B cell (primary cell): Measurements from ENCODE around the gene PDZRN3. TPM values are rescaled to one million over a fixed set of nuclear protein-coding genes. Genes with fewer than 3 reads are reported as not detected.

ENCODE experiments used
- ATAC-seq: fragments of 200-7000 bp; cut with Tn5 transposase; one replicate; pipeline ENCODE4 v1.10.0; 2021; ENCODE audit warnings: low read depth, mild to moderate bottlenecking, moderate number of reproducible peaks, moderate library complexity
- CTCF ChIA-PET: fragments of 350-600 bp; sonication (Branson Sonifier 250); formaldehyde crosslinking; loops from one replicate; lab custom pipeline; 2021; ENCODE audit warnings: antibody characterized with exemption, inconsistent platforms; lab: Charles Lee
- POLR2A ChIA-PET: fragments of 350-600 bp; sonication (Branson Sonifier 250); formaldehyde crosslinking; loops from one replicate; lab custom pipeline; 2021; ENCODE audit warnings: antibody characterized with exemption; lab: Charles Lee
- DNase-seq: peaks from one replicate; pipeline ENCODE4 v3.0.0; 2013
- H2AFZ ChIP-seq: 2 replicates; pipeline ENCODE4 v1.6.1; 2012; ENCODE audit warnings: mild to moderate bottlenecking, low read depth, low read length; ENCODE audit not compliant: insufficient read depth, poor library complexity, severe bottlenecking
- H3K27ac ChIP-seq, 2 donors: 1 replicate in 1 of 2; 2 replicates in 1 of 2; pipeline ENCODE4 v1.5.1; 2012 to 2013; ENCODE audit warnings: low read length in 2 of 2, mild to moderate bottlenecking in 2 of 2, moderate library complexity in 1 of 2
- H3K27me3 ChIP-seq, 4 experiments: fragments of 200-600 bp in 1 of 4; sonication (generic) in 1 of 4; replicated peaks in 1 of 4; 1 replicate in 2 of 4; 2 replicates in 2 of 4; pipeline versions ENCODE4 v1.6.1 to v1.7.0; 2013 to 2016; ENCODE audit warnings: low read length in 3 of 4, mild to moderate bottlenecking in 2 of 4, mixed read lengths in 1 of 4, moderate library complexity in 1 of 4; ENCODE audit not compliant: insufficient read depth in 4 of 4, control insufficient read depth in 3 of 4; ENCODE audit errors: control extremely low read depth in 1 of 4
- H3K36me3 ChIP-seq, 2 experiments: replicated peaks in 1 of 2; 1 replicate in 1 of 2; 2 replicates in 1 of 2; pipeline versions ENCODE4 v1.6.1 to v1.7.1; 2013; ENCODE audit warnings: low read length in 1 of 2; ENCODE audit not compliant: insufficient read depth in 2 of 2, control insufficient read depth in 1 of 2; ENCODE audit errors: control extremely low read depth in 1 of 2, extremely low read depth in 1 of 2
- H3K4me1 ChIP-seq, 2 donors: fragments of 200-600 bp in 1 of 2; sonication (generic) in 1 of 2; 1 replicate in 1 of 2; 2 replicates in 1 of 2; pipeline versions ENCODE4 v1.5.1 to v1.6.1; 2013 to 2017; ENCODE audit warnings: low read length in 2 of 2; ENCODE audit not compliant: control insufficient read depth in 2 of 2, insufficient read depth in 2 of 2
- H3K4me2 ChIP-seq: replicated peaks from 2 replicates; pipeline ENCODE3; 2012; ENCODE audit warnings: mild to moderate bottlenecking, low read depth, low read length; ENCODE audit not compliant: poor library complexity, severe bottlenecking
- H3K4me3 ChIP-seq, 5 experiments: fragments of 200-600 bp in 1 of 5; sonication (generic) in 1 of 5; 1 replicate in 3 of 5; 2 replicates in 2 of 5; pipeline versions ENCODE4 v1.5.1 to v1.7.0; 2011 to 2016; ENCODE audit warnings: low read length in 4 of 5, mild to moderate bottlenecking in 4 of 5, low read depth in 2 of 5, control low read depth in 1 of 5, moderate library complexity in 1 of 5; ENCODE audit not compliant: insufficient read depth in 1 of 5; ENCODE audit errors: control extremely low read depth in 1 of 5, extremely low read depth in 1 of 5
- H3K79me2 ChIP-seq: fragments of 200-600 bp; sonication (generic); one replicate; pipeline ENCODE4 v1.6.0; 2016; ENCODE audit warnings: low read length; ENCODE audit not compliant: control insufficient read depth, insufficient read depth
- H3K9ac ChIP-seq: fragments of 200-600 bp; sonication (generic); 2 replicates; pipeline ENCODE4 v1.6.1; 2017; ENCODE audit warnings: mild to moderate bottlenecking, low read length, moderate library complexity
- H3K9me3 ChIP-seq, 3 donors: one replicate each; pipeline versions ENCODE4 v1.6.1 to v1.7.1; 2013; ENCODE audit warnings: low read length in 2 of 3; ENCODE audit not compliant: control insufficient read depth in 2 of 3, insufficient read depth in 1 of 3; ENCODE audit errors: control extremely low read depth in 1 of 3
- H4K20me1 ChIP-seq: 2 replicates; pipeline ENCODE4 v1.6.0; 2012; ENCODE audit warnings: mild to moderate bottlenecking, low read length; ENCODE audit not compliant: insufficient read depth, control insufficient read depth, poor library complexity, severe bottlenecking
- H3K27ac Mint-ChIP-seq: one replicate; pipeline ENCODE4 v1.8.0; 2021; ENCODE audit warnings: mixed read lengths
- H3K27me3 Mint-ChIP-seq: one replicate; pipeline ENCODE4 v1.8.0; 2021; ENCODE audit warnings: mixed read lengths
- H3K4me1 Mint-ChIP-seq: one replicate; pipeline ENCODE4 v1.8.0; 2021; ENCODE audit warnings: mixed read lengths
- H3K4me3 Mint-ChIP-seq: one replicate; pipeline ENCODE4 v1.8.0; 2021; ENCODE audit warnings: mixed read lengths
- H3K9me3 Mint-ChIP-seq: one replicate; pipeline ENCODE4 v1.8.0; 2022; ENCODE audit warnings: mixed read lengths; ENCODE audit not compliant: insufficient read depth
- EZH2 ChIP-seq: IDR thresholded peaks from 2 replicates; pipeline ENCODE4 v1.6.1; 2012; ENCODE audit warnings: borderline replicate concordance, low read depth, mild to moderate bottlenecking, moderate library complexity, low read length; ENCODE audit not compliant: insufficient read depth, poor library complexity, severe bottlenecking
- WGBS: methylation state at CpG from one replicate; pipeline ENCODE4 v1.1.5; 2013; ENCODE audit warnings: missing lambda C conversion rate; ENCODE audit not compliant: insufficient coverage; 5-methylcytosine and 5-hydroxymethylcytosine counted together
- intact Hi-C: fragments of 100-400 bp; cut with micrococcal nuclease; formaldehyde crosslinking; loops from one replicate; pipeline ENCODE4 v1.10.0; 2022
- polyA plus RNA-seq: library from polyadenylated mRNA; depleted of rRNA; stranded (reverse); fragments of >200 nt; gene quantifications from 2 replicates; pipeline ENCODE4 v1.2.3, GENCODE V29; 2012
- total RNA-seq, 2 donors: library from RNA; stranded (reverse); fragments of 120-200 nt in 1 of 2; gene quantifications; 1 replicate in 1 of 2; 2 replicates in 1 of 2; pipeline versions ENCODE4 v1.2.3 to v1.2.4, GENCODE V29; 2013 to 2022
- TF ChIP-seq, protein P1 (sequence below): fragments of 200-600 bp; IDR thresholded peaks from one replicate; pipeline ENCODE4 v1.8.0; 2022; ENCODE audit warnings: antibody characterized with exemption, mild to moderate bottlenecking

PDZRN3 gene
- total and polyA plus RNA-seq, 2 donors (not counting 1 experiment from before 2014, with no cell fraction given): not detected

GRCh38 chr3:73422571-73422970 lies 202.2 kb downstream of the PDZRN3 start:
- POLR2A ChIA-PET: no interaction called here
- Mint-ChIP-seq H3K4me3 (no peak overlapping the region), H3K9me3 (no peaks in the 10 kb centered on the region), H3K27me3 (peaks cover 18% of the 10 kb centered on the region), H3K27ac (no peak overlapping the region), H3K4me1 (no peaks in the 10 kb centered on the region)
- WGBS: no CpG with 5 or more reads among the region's 2 CpGs
- H3K4me2 ChIP-seq: no peak overlapping the region
- H3K36me3 ChIP-seq: no peaks in the 10 kb centered on the region
- intact Hi-C loops: no loop called here
- ATAC-seq (no peak), DNase-seq (no peak)
- H3K79me2 ChIP-seq: no peaks in the 10 kb centered on the region
- H3K27ac ChIP-seq: no peak overlapping the region
- H3K4me3 ChIP-seq: no peak overlapping the region
- no peak overlapping the region for H3K9ac ChIP-seq
- no peaks in the 10 kb centered on the region for H4K20me1 ChIP-seq
- H3K4me1 ChIP-seq: no peaks in the 10 kb centered on the region
- TF ChIP-seq, protein P1, sequence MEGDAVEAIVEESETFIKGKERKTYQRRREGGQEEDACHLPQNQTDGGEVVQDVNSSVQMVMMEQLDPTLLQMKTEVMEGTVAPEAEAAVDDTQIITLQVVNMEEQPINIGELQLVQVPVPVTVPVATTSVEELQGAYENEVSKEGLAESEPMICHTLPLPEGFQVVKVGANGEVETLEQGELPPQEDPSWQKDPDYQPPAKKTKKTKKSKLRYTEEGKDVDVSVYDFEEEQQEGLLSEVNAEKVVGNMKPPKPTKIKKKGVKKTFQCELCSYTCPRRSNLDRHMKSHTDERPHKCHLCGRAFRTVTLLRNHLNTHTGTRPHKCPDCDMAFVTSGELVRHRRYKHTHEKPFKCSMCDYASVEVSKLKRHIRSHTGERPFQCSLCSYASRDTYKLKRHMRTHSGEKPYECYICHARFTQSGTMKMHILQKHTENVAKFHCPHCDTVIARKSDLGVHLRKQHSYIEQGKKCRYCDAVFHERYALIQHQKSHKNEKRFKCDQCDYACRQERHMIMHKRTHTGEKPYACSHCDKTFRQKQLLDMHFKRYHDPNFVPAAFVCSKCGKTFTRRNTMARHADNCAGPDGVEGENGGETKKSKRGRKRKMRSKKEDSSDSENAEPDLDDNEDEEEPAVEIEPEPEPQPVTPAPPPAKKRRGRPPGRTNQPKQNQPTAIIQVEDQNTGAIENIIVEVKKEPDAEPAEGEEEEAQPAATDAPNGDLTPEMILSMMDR: no peak
- TF ChIP-seq EZH2: no peak
- H3K9me3 ChIP-seq: peaks cover 0 to 3% (median 0%) of the 10 kb centered on the region in 3 donors
- no peak overlapping the region for H2AFZ ChIP-seq
- CTCF ChIA-PET: no interaction called here
- H3K27me3 ChIP-seq: no peaks in the 10 kb centered on the region

- no peak for DNase-seq
- WGBS: 95% methylated on average over 3 of the region's 3 CpGs
- Mint-ChIP-seq H3K9me3 (no peaks in the 10 kb centered on the region), H3K27ac (no peak overlapping the region), H3K27me3 (peaks cover 15% of the 10 kb centered on the region), H3K4me1 (no peaks in the 10 kb centered on the region), H3K4me3 (no peak overlapping the region)
- H3K4me1 ChIP-seq: no peaks in the 10 kb centered on the region
- ChIA-PET POLR2A (no interaction called here), CTCF (no interaction called here)
- H3K27me3 ChIP-seq: no peaks in the 10 kb centered on the region
- H3K79me2 ChIP-seq: no peaks in the 10 kb centered on the region
- H3K9me3 ChIP-seq: no peaks in the 10 kb centered on the region
- H3K27ac ChIP-seq: no peak overlapping the region
- TF ChIP-seq EZH2: no peak
- TF ChIP-seq, protein P1: no peak
- no peak overlapping the region for H3K4me2 ChIP-seq
- intact Hi-C loops: no loop called here
- no peak overlapping the region for H3K9ac ChIP-seq
- H3K4me3 ChIP-seq: no peak overlapping the region
- H3K36me3 ChIP-seq: no peaks in the 10 kb centered on the region
- H2AFZ ChIP-seq: no peak overlapping the region
- no peaks in the 10 kb centered on the region for H4K20me1 ChIP-seq
- ATAC-seq: no peak
Measured at GRCh38 chr3:73419942-73420341, 204.8 kb downstream of the PDZRN3 start.
